Medulla oblongata (tissue), 1 donor: ENCODE data around the gene FCHSD2.
"Not testable (repeated sequence)": the region's sequence is repeated elsewhere in the genome, so short reads cannot be mapped to it uniquely, and the experiment has no call there.

Experiments
- DNase-seq: peaks from one replicate; pipeline ENCODE4 v3.0.0-alpha.2; 2015; ENCODE audit errors: extremely low spot score

The FCHSD2 gene

DNA sequence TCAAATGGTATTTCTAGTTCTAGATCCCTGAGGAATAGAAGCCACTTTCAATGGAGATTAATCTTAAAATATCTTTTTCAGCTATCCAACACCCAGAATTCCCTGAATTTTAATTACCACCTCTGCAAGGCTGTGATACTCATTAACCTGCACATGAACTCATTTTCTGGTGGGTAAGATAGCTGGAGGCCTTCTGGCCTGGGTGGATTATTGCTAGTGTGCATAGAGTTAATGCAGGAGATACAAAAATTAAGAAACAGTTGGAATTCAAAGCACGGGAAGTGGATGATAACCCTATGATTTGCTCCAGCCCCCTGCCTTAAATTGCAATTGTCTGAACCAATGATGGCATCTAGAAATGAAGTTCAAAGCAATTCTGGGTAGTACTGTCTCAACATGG, 212.9 kb downstream of the FCHSD2 start:
- DNase-seq: no peak

DNA sequence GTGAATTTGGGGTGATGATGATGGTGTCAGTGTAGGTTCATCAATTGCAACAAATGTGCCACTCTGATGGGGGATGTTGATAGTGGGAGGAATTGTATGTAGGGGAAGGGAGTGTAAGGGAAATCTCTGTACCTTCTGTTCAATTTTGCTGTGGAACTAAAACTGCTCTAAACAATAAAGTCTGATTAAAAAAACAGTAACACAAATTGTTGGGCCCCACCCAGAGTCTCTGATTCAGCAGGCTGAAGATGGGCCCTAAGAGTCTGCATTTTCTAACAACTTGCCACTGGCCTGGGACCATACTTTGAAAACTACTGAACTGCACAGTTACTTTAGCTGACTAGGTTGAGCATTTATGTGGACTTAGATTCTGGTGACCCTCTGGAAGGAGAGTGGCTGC, 214.7 kb downstream of the FCHSD2 start:
- no peak for DNase-seq

DNA sequence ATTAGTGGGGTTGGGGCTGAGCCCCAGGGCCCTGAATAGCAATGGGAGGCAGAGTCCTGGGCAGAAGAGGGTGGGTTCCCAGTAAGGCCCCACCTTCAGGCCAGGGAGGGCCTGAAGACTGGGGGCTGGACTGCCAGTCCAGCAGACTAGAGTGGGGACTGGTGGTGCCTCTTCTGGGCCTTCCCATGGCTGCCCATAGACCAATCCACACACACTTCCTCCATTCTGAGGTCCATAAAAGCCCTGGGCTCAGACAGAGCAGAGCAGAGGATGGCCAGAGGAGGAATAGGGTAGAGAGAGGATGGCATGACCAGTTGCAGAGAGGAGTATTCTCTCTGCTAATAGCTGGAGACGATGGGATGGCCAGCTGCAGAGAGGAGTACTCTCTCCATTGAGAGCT, 216.0 kb downstream of the FCHSD2 start:
- DNase-seq: no peak

DNA sequence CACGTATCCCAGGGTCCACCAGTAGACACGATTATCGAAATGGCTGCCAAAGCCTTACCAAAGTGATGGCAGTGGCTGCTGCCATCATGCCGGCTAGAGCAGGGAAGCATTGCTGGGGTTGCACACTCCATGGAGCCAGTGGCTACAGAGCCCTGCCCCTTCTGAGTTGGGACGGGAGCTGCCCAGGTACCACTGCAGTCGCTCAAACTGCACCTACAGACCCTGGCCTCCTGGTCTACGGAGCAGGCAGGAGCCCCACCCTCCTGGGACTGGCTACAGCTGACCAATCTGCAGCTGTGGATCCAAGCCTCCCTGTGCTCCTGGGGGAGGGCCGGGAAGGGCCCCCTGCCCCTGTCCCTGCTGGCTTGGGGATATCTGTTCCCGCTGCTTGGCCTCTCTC, 216.5 kb downstream of the FCHSD2 start:
- DNase-seq: no peak

DNA sequence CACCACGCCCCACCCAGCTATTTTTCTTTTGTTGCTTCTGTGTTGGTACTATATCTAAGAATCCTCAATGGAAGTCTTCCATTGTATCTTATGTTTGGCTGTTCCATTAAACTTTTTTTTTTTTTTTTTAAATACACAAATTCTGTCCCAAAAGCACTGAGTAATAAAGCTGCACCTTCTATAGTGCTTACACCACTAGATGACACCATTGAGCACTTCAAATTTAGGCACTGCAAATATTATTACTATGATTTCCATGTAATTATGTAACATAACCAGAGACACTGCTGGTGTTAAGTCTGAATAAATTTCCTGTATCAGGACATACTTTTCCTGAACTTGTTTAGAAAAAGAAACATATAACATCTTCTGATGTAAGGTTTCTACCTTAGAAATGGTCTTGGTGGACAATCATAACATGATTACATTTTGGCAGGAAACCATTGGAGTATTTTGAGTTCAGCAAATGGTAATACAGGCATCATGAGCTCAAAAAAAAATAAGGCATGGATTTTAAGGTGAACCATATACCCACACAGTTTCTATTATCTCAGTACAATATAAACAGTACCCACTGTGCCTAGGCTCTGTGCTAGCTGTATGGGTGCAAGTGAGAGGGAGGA, 217.4 kb downstream of the FCHSD2 start:
- DNase-seq: no peak

DNA sequence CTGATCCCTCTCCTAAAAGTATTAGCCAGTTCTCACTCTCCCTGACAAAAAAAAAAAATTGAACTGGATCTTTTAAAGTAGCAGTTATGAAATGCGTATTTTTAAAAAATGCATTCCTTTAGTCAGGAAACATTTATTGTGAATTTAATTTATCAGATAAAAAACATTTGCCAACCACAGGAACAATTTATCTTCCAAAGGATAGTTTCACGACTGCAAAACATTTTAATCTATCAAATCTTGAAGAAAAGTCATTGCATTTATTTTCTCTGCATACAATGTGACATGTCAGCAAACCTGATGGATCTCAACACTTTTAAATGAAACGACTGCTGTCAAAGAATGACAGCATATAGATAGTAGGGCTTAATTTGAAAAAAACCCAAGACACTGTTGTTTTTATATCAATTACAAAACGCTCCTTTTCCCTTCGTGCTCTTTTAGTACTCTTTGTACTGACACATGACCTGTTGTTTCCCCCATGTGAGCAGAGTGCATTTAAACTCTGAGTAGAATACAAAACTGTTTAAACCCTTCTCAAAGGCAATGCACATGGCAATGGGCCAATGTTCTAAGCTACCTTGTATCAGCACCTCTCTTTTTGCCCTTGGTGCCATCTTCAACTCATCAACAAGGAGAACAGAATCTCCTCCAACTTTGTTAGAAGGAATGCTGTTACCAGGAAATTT, 220.9 kb downstream of the FCHSD2 start:
- no peak for DNase-seq

DNA sequence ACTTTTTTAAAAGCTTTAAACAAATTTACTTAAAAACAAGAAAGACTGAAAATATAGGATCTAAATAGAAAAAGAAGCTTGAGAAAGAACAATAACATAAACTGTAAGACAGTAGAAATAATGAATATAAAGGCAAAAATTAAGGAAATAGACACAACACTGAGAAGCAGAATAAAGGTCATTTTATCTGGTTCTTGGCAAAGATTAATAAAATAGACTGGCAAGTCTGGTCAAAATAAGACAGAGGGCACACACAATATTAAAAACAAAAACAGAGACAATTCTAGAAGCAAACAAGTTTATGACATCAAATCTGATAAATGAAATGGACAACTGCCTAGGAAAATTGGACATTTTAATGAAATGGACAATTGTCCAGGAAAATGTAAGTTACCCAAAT, 222.1 kb downstream of the FCHSD2 start:
- DNase-seq: no peak

DNA sequence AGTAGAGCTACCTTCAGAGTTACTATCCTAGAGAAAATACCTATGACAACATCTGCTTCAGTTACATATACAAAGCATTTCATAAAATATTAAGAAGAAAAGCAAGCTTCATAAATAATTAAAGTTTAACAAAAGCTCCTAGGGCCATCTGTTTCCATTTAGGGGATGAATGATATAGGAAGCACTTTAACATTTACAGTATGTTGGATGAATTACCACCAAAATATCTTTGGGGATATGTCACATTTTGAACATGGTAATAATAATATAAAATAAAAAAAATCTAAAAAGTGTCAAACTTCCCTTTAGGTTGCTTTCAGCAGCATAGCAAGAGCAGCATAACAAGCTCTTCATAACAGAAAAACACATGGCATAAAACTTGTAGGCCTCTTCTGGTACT, 223.3 kb downstream of the FCHSD2 start:
- DNase-seq: no peak

DNA sequence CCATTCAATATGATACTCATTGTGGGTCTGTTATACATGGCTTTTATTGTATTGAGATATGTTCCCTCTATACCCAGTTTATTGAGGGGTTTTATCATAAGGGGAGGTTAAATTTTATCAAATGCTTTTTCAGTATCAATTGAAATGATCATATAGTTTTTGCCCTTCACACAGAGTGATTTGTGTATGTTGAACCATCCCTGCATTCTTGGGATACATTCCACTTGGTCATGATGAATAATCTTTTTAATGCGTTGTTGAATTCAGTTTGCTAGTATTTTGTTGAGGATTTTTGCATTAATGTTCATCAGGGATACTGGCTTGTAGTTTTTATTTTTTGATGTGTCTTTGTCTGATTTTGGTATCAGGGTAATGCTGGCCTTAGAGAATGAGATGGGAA, 229.9 kb downstream of the FCHSD2 start:
- DNase-seq: no peak

DNA sequence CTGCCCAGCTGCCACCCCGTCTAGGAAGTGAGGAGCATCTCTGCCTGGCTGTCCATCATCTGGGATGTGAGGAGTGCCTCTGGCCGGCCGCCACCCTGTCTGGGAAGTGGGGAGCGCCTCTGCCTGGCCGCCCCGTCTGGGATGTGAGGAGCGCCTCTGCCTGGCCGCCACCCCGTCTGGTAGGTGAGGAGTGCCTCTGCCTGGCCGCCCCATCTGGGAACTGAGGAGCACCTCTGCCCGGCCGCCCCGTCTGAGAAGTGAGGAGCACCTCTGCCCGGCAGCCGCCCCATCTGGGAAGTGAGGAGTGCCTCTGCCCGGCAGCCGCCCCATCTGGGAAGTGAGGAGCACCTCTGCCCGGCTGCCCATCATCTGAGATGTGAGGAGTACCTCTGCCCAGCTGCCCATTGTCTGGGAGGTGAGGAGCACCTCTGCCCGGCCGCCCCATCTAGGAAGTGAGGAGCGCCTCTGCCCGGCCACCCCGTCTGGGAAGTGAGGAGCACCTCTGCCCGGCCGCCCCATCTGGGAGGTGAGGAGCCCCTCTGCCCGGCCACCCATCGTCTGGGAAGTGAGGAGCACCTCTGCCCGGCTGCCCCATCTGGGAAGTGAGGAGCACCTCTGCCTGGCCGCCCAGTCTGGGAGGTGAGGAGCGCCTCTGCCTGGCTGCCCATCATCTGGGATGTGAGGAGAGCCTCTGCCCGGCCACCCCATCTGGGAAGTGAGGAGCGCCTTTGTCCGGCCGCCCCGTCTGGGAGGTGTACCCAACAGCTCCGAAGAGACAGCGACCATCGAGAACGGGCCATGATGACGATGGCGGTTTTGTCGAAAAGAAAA, 232.3 kb downstream of the FCHSD2 start:
- DNase-seq: not testable (repeated sequence)

DNA sequence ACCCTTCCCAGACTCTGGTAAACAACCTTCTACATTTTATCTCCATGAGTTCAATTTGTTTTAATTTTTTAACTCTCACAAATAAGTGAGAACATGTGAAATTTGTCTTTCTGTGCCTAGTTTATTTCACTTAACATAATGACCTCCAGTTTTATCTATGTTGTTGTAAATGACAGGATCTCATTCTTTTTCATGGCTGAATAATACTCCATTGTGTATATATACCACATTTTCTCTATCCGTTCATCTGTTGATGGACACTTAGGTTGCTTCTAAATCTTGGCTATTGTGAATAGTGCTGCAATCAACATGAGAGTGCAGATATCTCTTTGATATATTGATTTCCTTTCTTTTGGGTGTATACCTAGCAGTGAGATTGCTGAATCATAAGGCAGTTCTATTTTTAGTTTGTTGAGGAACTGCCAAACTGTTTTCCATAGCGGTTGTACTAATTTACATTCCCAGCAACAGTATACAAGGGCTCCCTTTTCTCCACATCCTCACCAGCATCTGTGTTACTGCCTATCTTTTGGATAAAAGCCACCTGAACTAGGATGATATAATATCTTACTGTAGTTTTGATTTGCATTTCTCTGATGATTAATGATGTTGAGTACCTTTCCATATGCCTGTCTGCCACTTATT, 234.0 kb downstream of the FCHSD2 start:
- no peak for DNase-seq

DNA sequence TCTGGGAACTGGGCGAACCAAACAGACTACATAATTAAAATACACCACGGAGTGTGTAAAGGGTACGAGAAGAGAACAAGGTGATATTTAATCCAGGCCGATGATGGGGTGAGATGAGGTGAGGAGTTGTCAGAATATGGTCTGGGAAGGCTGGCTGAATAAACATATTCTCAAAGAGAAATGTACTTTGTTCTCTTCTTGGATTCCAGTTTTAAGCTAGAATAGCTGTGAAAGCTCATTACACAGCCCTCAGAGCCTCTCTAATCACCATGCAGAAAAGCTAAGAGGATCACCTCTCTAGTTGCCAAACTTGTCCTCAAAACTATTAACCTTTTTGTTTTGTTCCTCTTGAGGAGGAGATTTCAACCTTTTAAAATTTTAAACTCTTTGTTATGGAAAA, 238.1 kb downstream of the FCHSD2 start:
- DNase-seq: no peak

DNA sequence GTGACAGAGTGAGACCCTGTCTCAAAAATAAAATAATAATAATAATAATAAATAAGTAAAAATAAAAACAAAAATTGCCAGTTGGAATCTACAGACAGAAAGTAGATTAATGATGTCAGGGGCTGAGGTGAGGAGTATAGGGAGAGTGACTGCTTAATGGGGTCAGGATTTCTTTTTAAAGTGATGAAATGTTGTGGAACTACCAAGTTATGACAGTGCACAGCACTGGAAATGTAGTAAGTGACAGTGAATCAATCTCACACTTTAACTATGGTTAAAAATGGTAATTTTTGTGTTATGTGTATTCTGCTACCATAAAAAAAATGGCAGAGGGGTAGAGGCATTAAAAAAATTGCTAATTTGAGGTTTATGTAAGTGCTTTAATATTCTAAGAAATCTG, 240.7 kb downstream of the FCHSD2 start:
- DNase-seq: no peak

DNA sequence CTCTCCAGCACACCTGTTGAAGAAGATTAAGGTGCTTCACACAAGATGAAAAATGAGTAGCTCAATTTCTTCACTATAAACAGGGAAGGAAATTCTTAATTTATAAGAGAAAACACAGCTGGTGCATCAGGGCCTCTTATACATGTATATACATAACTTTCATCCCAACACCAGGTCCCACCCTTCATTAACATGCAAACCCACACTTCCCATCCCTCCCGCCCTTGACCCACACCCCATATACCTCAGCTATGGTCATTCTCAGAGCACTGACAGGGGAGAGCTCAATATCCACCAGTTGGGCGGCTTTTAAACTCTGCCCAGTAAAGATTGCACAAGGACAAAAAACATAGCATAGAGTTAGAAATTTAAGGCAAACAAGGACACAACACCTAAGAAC, 242.1 kb downstream of the FCHSD2 start:
- no peak for DNase-seq

DNA sequence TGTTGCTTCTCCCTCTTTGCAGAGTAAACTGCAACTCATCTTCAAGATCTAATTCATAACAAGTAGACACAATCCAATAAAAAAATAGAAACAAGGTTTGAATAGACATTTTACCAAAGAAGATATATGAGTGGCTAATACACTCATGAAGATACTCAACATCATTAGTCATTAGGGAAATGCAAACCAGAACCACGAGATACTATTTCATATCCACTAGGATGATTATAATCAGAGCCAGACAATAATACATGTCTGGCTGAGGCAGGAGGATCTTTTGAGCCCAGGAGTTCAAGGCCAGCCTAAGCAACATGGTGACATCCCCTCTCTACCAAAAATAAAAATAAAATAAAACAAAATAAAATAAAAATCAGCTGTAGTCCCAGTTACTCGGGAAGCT, 242.9 kb downstream of the FCHSD2 start:
- no peak for DNase-seq

DNA sequence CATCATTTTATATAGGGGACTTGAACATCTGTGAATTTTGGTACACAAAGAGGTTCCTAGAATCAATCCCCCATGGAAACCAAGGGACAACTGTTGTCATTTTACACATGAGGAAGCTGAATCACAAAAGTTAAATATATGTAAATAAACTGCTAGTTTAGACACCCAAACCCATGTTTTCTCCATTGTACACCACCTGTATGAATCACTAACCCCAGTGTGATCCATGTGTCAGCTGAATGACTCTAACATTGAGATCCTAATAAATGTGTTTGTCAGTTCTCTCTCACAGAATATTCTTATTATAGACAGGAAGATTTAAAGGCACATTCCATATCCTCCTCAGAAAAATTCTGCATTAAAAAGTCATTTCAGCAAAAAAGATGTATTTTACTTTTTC, 244.6 kb downstream of the FCHSD2 start:
- no peak for DNase-seq

DNA sequence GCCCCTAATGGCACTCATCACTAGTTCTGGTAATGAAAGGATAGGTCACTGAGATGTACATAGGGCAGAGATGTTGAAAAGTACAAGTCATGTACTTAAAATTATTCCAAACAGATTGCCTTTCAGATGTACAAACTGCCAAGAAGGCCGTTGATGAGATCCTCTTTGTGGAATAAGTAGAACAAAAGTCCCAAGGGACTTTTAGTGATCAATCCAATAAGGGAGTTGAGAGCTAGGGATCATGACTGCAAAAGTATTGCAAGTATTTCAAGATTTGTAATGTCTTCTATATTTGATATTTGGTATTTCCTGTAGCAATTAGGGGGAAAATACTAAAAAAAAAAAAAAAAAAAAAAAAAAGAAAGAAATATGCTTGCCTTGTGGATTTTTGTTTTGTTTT, 245.7 kb downstream of the FCHSD2 start:
- no peak for DNase-seq

DNA sequence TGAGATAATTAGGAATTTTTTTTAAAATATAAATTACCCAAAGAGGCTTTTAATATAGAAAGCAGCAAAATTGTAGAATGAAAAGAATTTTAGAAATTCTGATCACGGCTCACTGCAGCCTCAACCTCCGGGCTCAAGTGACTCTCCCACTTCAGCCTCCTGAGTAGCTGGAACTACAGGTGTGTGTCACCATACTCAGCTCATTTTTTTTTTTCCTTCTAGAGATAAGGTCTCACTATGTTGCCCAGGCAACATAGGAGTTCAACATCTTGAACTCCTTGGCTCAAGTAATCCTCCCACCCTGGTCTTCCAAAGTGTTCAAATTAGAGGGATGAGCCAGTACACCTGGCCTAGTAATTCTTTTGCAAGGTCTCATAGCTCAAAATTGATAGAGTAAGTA, 251.2 kb downstream of the FCHSD2 start:
- DNase-seq: no peak

DNA sequence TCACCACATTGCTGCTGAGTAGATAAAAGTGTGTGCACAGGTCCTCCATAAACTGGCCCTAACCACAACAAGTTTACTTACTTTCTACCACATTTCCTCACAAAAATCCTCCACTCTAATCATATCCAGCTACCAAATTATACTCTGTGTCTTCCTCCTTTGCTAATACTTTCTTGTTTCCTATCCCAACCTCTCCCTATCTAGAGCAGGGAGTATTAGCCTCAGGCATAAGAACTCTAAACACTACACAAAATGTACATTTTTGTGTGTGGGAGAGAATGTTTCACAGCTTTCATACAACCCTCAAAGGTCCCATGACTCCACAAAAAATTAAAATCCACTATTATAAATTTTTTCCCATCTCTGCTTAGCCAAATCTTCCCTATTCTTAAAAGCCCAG, 255.5 kb downstream of the FCHSD2 start:
- DNase-seq: no peak

DNA sequence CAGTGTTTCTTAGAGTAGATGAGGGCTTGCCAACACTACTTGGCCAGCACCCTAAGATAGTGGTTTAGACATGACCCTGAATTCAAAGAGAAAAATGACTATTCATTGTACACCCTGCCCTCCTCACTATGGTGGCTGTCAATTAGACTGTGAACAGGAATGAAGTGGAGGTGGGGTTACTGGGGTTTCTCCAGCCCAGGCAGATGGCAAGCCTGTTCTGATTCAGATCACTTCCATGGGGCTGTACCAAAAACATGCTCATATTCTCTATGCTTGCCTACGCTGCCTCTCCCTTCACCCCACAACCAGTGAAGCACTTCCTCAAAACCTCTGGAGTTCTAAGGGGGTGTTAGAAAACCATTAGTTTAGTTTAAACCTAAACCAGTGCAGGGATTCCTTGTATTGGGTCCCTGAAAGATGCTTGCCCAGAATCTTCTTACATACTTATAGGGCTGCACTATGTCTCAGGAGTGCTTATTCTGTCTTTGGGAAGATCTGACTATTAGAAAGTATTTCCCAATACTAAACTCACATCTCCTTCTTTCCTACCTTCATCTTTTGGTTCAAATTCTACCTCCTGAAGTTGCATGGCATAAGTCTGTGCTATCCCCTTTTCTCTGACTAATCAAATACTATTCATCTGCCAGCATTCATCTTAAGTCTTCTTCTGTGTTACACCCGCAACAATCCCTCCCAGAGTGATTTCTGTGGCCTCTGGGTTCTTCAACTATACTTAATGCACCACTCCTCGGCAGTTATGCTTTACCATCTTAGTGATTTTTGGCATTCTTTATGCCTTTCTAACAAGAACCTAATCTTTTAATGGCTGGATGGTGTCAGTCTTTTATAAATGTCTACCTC, 256.1 kb downstream of the FCHSD2 start:
- DNase-seq: no peak

DNA sequence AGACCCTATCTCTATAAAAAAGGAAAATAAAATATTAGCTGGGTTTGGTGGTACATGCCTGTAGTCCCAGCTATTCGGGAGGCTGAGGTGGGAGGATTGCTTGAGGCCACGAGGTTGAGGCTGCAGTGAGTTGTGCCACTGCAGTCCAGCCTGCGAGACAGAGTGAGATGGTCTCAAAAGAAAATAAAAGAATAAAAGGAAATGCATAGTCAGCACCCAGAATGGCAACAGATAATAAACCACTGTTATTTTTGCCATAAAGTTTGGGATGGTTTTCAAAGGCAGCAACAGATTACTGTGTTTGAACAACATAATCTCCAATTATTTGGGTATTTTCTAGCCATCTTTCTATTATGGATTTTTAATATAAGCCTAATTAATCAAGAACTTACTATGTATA, 266.0 kb downstream of the FCHSD2 start:
- DNase-seq: no peak

DNA sequence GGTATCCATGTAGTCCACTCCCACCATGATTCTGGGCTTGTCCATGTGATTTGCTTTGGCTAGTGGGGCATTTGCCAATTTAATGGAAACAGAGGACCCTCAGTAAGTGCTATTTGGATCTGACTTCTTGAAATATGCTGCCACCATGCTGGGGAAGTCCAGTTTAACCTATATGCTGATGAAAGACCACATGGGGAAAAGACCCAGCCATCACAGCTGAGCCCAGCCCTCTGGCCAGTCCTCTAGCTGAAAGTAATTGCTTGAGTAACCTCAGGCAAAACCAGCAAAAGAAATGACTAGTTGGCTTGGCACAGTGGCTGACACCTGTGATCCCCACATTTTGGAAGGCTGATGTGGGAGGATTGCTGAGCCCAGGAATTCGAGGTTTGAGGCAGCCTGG, 266.4 kb downstream of the FCHSD2 start:
- DNase-seq: no peak
